ENCODE data around the gene GLRA2. TPM values are rescaled to one million over a fixed set of nuclear protein-coding genes. Genes with fewer than 3 reads are reported as not detected.

GLRA2 gene
- total and polyA plus RNA-seq, 2 donors (not counting 1 experiment from before 2014, with no cell fraction given) = not detected

DNA sequence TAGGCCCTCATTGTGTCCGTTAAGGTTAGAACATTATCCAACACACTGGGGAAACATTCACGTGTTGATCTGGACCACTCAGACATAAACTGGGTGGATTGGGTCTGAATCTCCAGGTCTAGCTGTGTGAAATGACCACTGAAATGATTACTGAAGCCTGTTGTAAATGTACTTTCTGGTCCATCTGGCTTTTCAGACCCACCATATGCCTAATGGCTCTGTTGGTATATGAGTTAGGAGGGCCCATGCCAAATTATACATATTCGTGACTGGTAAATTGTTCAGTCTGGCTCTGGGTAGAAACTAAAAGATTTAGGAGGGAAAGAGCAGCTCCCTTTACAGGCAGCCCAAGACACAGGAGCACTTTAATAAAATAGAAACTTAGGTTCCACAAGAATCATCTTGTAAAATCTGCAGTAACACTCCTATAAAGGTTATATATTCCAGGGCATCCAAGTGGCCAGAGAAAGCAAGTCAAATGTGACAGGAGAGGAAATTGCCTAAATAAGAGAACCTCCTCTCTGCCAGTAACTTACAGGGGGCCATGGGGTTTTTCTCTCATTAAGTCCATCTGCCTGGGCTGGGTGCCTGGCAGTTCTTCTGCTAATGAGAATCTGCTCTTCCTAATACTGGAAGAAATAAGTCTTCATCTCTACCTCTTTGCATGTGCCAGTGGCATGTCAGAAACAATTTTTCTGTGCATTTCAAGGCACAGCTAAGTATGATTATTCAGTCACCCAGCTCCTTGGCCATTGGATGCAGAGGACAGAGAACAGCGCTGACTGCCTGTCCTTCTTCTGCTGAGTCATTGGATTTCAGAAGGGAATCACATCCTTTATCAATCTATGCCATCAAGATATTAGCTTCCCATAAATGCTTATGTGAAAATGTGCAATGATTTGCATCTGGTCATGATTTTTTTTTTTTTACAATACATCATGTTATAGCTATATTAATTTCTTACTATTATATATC lies 112.6 kb downstream of the GLRA2 start:
- WGBS (ENCODE audit: insufficient coverage) = no CpG with 5 or more reads among the region's 4 CpGs
- Histone ChIP-seq H3K27me3 (replicated peaks in 1 of 4; ENCODE audit: control extremely low read depth in 1 of 4, control insufficient read depth in 3 of 4, insufficient read depth in 4 of 4, low read length in 3 of 4) (no peaks in the 10 kb centered on the region), H2AFZ (ENCODE audit: insufficient read depth, low read depth, low read length, poor library complexity, severe bottlenecking) (no peak overlapping the region), H3K9ac (ENCODE audit: low read length) (no peak overlapping the region), H3K27ac (ENCODE audit: low read length in 2 of 2) (no peak overlapping the region), H3K4me1 (ENCODE audit: control insufficient read depth in 2 of 2, insufficient read depth in 2 of 2, low read length in 2 of 2) (no peaks in the 10 kb centered on the region), H3K4me3 (ENCODE audit: control extremely low read depth in 1 of 5, extremely low read depth in 1 of 5, insufficient read depth in 1 of 5, low read depth in 2 of 5, low read length in 4 of 5) (no peak overlapping the region), H3K36me3 (replicated peaks in 1 of 2; ENCODE audit: control extremely low read depth in 1 of 2, control insufficient read depth in 1 of 2, extremely low read depth in 1 of 2, insufficient read depth in 2 of 2, low read length in 1 of 2) (no peaks in the 10 kb centered on the region), H3K4me2 (replicated peaks; ENCODE audit: low read depth, low read length, poor library complexity, severe bottlenecking) (no peak overlapping the region), H3K79me2 (ENCODE audit: control insufficient read depth, insufficient read depth, low read length) (no peaks in the 10 kb centered on the region), H4K20me1 (ENCODE audit: control insufficient read depth, insufficient read depth, low read length, poor library complexity, severe bottlenecking) (no peaks in the 10 kb centered on the region), H3K9me3 (ENCODE audit: control extremely low read depth in 1 of 3, control insufficient read depth in 2 of 3, insufficient read depth in 1 of 3, low read length in 2 of 3) (no peaks in the 10 kb centered on the region)
- no peaks in the 10 kb centered on the region for H3K4me1 Mint-ChIP-seq
- ChIA-PET POLR2A (no interaction called here), CTCF (no interaction called here)
- no peaks in the 10 kb centered on the region for H3K9me3 Mint-ChIP-seq (ENCODE audit: insufficient read depth)
- ATAC-seq (ENCODE audit: low read depth) (no peak), DNase-seq (no peak)
- H3K27me3 Mint-ChIP-seq = no peaks in the 10 kb centered on the region
- no peak overlapping the region for H3K27ac Mint-ChIP-seq
- intact Hi-C loops (cut with micrococcal nuclease) = no loop called here
- no peak overlapping the region for H3K4me3 Mint-ChIP-seq
- TF ChIP-seq, protein P1, sequence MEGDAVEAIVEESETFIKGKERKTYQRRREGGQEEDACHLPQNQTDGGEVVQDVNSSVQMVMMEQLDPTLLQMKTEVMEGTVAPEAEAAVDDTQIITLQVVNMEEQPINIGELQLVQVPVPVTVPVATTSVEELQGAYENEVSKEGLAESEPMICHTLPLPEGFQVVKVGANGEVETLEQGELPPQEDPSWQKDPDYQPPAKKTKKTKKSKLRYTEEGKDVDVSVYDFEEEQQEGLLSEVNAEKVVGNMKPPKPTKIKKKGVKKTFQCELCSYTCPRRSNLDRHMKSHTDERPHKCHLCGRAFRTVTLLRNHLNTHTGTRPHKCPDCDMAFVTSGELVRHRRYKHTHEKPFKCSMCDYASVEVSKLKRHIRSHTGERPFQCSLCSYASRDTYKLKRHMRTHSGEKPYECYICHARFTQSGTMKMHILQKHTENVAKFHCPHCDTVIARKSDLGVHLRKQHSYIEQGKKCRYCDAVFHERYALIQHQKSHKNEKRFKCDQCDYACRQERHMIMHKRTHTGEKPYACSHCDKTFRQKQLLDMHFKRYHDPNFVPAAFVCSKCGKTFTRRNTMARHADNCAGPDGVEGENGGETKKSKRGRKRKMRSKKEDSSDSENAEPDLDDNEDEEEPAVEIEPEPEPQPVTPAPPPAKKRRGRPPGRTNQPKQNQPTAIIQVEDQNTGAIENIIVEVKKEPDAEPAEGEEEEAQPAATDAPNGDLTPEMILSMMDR (IDR thresholded peaks at IDR 0.05) = no peak

DNA sequence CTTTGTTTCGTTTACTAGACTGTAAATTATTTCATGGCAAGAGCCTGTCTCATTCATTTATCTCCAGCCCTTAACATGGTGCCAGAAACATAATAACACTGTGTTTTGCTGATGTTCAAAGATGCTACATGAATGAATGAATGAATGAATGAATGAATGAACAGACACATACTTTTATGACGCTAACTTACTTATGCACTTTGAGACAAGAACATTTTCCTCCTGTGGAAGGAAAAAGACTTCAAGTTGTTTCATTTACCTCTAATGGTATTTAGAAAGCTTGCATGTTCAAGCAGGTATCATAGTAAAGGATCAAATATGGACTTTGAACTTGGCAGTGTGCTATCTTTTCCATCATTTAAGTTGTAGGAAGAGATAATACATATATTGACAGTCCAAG lies 131.6 kb downstream of the GLRA2 start:
- no peak for TF ChIP-seq EZH2 (IDR thresholded peaks at IDR 0.05; ENCODE audit: borderline replicate concordance, insufficient read depth, low read depth, low read length, poor library complexity, severe bottlenecking)
- TF ChIP-seq, protein P1 (IDR thresholded peaks at IDR 0.05) = no peak
- no peak overlapping the region for H3K27ac Mint-ChIP-seq
- ChIA-PET CTCF (no interaction called here), POLR2A (no interaction called here)
- no peaks in the 10 kb centered on the region for H3K27me3 Mint-ChIP-seq
- DNase-seq = no peak
- Histone ChIP-seq H3K4me2 (replicated peaks; ENCODE audit: low read depth, low read length, poor library complexity, severe bottlenecking) (no peak overlapping the region), H3K9ac (ENCODE audit: low read length) (no peak overlapping the region), H3K27me3 (replicated peaks in 1 of 4; ENCODE audit: control extremely low read depth in 1 of 4, control insufficient read depth in 3 of 4, insufficient read depth in 4 of 4, low read length in 3 of 4) (no peaks in the 10 kb centered on the region), H3K4me3 (ENCODE audit: control extremely low read depth in 1 of 5, extremely low read depth in 1 of 5, insufficient read depth in 1 of 5, low read depth in 2 of 5, low read length in 4 of 5) (no peak overlapping the region), H3K27ac (ENCODE audit: low read length in 2 of 2) (no peak overlapping the region), H3K79me2 (ENCODE audit: control insufficient read depth, insufficient read depth, low read length) (no peaks in the 10 kb centered on the region), H2AFZ (ENCODE audit: insufficient read depth, low read depth, low read length, poor library complexity, severe bottlenecking) (no peak overlapping the region), H4K20me1 (ENCODE audit: control insufficient read depth, insufficient read depth, low read length, poor library complexity, severe bottlenecking) (no peaks in the 10 kb centered on the region), H3K4me1 (ENCODE audit: control insufficient read depth in 2 of 2, insufficient read depth in 2 of 2, low read length in 2 of 2) (no peaks in the 10 kb centered on the region), H3K9me3 (ENCODE audit: control extremely low read depth in 1 of 3, control insufficient read depth in 2 of 3, insufficient read depth in 1 of 3, low read length in 2 of 3) (no peaks in the 10 kb centered on the region), H3K36me3 (replicated peaks in 1 of 2; ENCODE audit: control extremely low read depth in 1 of 2, control insufficient read depth in 1 of 2, extremely low read depth in 1 of 2, insufficient read depth in 2 of 2, low read length in 1 of 2) (no peaks in the 10 kb centered on the region)
- no peak for ATAC-seq (ENCODE audit: low read depth)
- intact Hi-C loops (cut with micrococcal nuclease) = no loop called here
- no peaks in the 10 kb centered on the region for H3K9me3 Mint-ChIP-seq (ENCODE audit: insufficient read depth)
- no peak overlapping the region for H3K4me3 Mint-ChIP-seq
- no peaks in the 10 kb centered on the region for H3K4me1 Mint-ChIP-seq
- WGBS (ENCODE audit: insufficient coverage) = no CpG with 5 or more reads among the region's 2 CpGs
